IMR-90 (cell line): ENCODE data around the gene PDE11A. TPM values are rescaled to one million over a fixed set of nuclear protein-coding genes. Genes with fewer than 3 reads are reported as not detected.

Experiments
- ATAC-seq: fragments of 200-7000 bp; cut with Tn5 transposase; 2 replicates; pipeline ENCODE4 v1.9.1; 2020; ENCODE audit warnings: low read depth, mild to moderate bottlenecking, moderate library complexity
- BruUV-seq: library from RNA; stranded (reverse); fragments of 400-500 nt; replicated peaks from 2 replicates; lab custom pipeline; 2021; lab: Mats Ljungman, UMichigan
- CTCF ChIA-PET: fragments of 300-600 bp; formaldehyde crosslinking; extraction: SDS; loops from one replicate; lab custom pipeline; 2021; ENCODE audit warnings: antibody characterized with exemption; lab: Yijun Ruan, JAX
- POLR2A ChIA-PET: fragments of 300-600 bp; sonication (Branson Sonifier 250); formaldehyde crosslinking; loops from one replicate; lab custom pipeline; 2022; ENCODE audit warnings: antibody characterized with exemption; ENCODE audit not compliant: unreplicated experiment; lab: Charles Lee
- DNase-seq: peaks from one replicate; pipeline ENCODE4 v3.0.0; 2013
- H2AFZ ChIP-seq: replicated peaks from 2 replicates; pipeline ENCODE3; 2013; ENCODE audit warnings: low read length, mild to moderate bottlenecking; ENCODE audit not compliant: poor library complexity
- H2AK5ac ChIP-seq: 2 replicates; pipeline ENCODE4 v1.6.1; 2013; ENCODE audit warnings: low read depth, low read length, inconsistent platforms
- H2AK9ac ChIP-seq: replicated peaks from 2 replicates; pipeline ENCODE3; 2013; ENCODE audit warnings: mild to moderate bottlenecking, low read depth, low read length, moderate library complexity; ENCODE audit not compliant: poor library complexity
- H2BK120ac ChIP-seq: 2 replicates; pipeline ENCODE4 v1.6.1; 2013; ENCODE audit warnings: low read depth, low read length, inconsistent platforms
- H2BK15ac ChIP-seq: 3 replicates; pipeline ENCODE4 v1.6.1; 2013; ENCODE audit warnings: low read depth, low read length, inconsistent platforms
- H2BK20ac ChIP-seq: 2 replicates; pipeline ENCODE4 v1.6.1; 2013; ENCODE audit warnings: low read depth, mild to moderate bottlenecking, inconsistent platforms, low read length, moderate library complexity
- H2BK5ac ChIP-seq: 2 replicates; pipeline ENCODE4 v1.6.1; 2013; ENCODE audit warnings: mild to moderate bottlenecking, low read depth, low read length, inconsistent platforms; ENCODE audit not compliant: poor library complexity, severe bottlenecking
- H3K14ac ChIP-seq: replicated peaks from 2 replicates; pipeline ENCODE4 v1.6.1; 2013; ENCODE audit warnings: low read depth, low read length, inconsistent platforms
- H3K18ac ChIP-seq: 2 replicates; pipeline ENCODE4 v1.6.1; 2013; ENCODE audit warnings: low read depth, low read length, control low read depth
- H3K23ac ChIP-seq: 2 replicates; pipeline ENCODE4 v1.6.1; 2013; ENCODE audit warnings: low read depth, low read length, inconsistent platforms
- H3K27ac ChIP-seq: 2 replicates; pipeline ENCODE4 v1.5.1; 2013; ENCODE audit warnings: mild to moderate bottlenecking, control low read depth, low read length; ENCODE audit not compliant: insufficient read depth
- H3K27me3 ChIP-seq: 2 replicates; pipeline ENCODE4 v1.6.1; 2013; ENCODE audit warnings: low read length; ENCODE audit not compliant: control insufficient read depth, insufficient read depth
- H3K36me3 ChIP-seq: 2 replicates; pipeline ENCODE4 v1.6.1; 2013; ENCODE audit warnings: low read length, mixed read lengths; ENCODE audit not compliant: control insufficient read depth, insufficient read depth
- H3K4ac ChIP-seq: 2 replicates; pipeline ENCODE4 v1.6.1; 2013; ENCODE audit warnings: low read depth, low read length, inconsistent platforms
- H3K4me1 ChIP-seq: 2 replicates; pipeline ENCODE4 v1.6.1; 2013; ENCODE audit warnings: low read length, mixed read lengths; ENCODE audit not compliant: control insufficient read depth, insufficient read depth
- H3K4me2 ChIP-seq: 2 replicates; pipeline ENCODE4 v1.6.1; 2013; ENCODE audit warnings: low read depth, mild to moderate bottlenecking, control low read depth, low read length, moderate library complexity
- H3K4me3 ChIP-seq: 2 replicates; pipeline ENCODE4 v1.5.1; 2013; ENCODE audit warnings: low read depth, mild to moderate bottlenecking, control low read depth, low read length, moderate library complexity; ENCODE audit not compliant: insufficient read depth
- H3K56ac ChIP-seq: 2 replicates; pipeline ENCODE4 v1.6.1; 2013; ENCODE audit warnings: low read length, inconsistent platforms; ENCODE audit not compliant: insufficient read depth; ENCODE audit errors: extremely low read depth
- H3K79me1 ChIP-seq, 2 experiments: 2 replicates each; pipeline ENCODE4 v1.6.1; 2013; ENCODE audit warnings: low read length in 2 of 2, inconsistent platforms in 1 of 2, low read depth in 1 of 2
- H3K9ac ChIP-seq: 2 replicates; pipeline ENCODE4 v1.6.1; 2013; ENCODE audit warnings: low read depth, low read length, control low read depth
- H3K9me1 ChIP-seq: 2 replicates; pipeline ENCODE4 v1.6.1; 2013; ENCODE audit warnings: low read length, inconsistent platforms; ENCODE audit not compliant: insufficient read depth
- H3K9me3 ChIP-seq: 2 replicates; pipeline ENCODE4 v1.6.1; 2013; ENCODE audit warnings: low read length; ENCODE audit not compliant: control insufficient read depth, insufficient read depth
- H4K20me1 ChIP-seq: 2 replicates; pipeline ENCODE4 v1.6.1; 2013; ENCODE audit warnings: low read length, inconsistent platforms; ENCODE audit not compliant: insufficient read depth
- H4K5ac ChIP-seq: 2 replicates; pipeline ENCODE4 v1.6.1; 2013; ENCODE audit warnings: mild to moderate bottlenecking, low read depth, low read length, control low read depth
- H4K8ac ChIP-seq, 2 experiments: 2 replicates each; pipeline ENCODE4 v1.6.1; 2013; ENCODE audit warnings: low read depth in 2 of 2, low read length in 2 of 2, control low read depth in 1 of 2, inconsistent platforms in 1 of 2
- H4K91ac ChIP-seq: 2 replicates; pipeline ENCODE4 v1.6.1; 2013; ENCODE audit warnings: low read depth, low read length, inconsistent platforms; ENCODE audit not compliant: insufficient read depth
- BHLHE40 ChIP-seq: fragments of 150-350 bp; IDR thresholded peaks from 2 replicates; pipeline ENCODE4 v1.6.1; 2016; ENCODE audit warnings: mild to moderate bottlenecking, low read depth, low read length
- CEBPB ChIP-seq: IDR thresholded peaks from 2 replicates; pipeline ENCODE4 v1.6.1; 2012; ENCODE audit warnings: low read depth, low read length, improper control_type of control experiment
- CHD1 ChIP-seq: IDR thresholded peaks from 2 replicates; pipeline ENCODE4 v1.6.1; 2012; ENCODE audit warnings: low read depth, low read length, improper control_type of control experiment
- CTCF ChIP-seq: conservative IDR thresholded peaks from 2 replicates; pipeline ENCODE4 v1.5.1; 2012; ENCODE audit warnings: mild to moderate bottlenecking, low read depth, low read length, improper control_type of control experiment
- FOS ChIP-seq: fragments of 150-350 bp; IDR thresholded peaks from 2 replicates; pipeline ENCODE4 v1.6.1; 2016; ENCODE audit warnings: low read depth, low read length
- MAFK ChIP-seq: IDR thresholded peaks from 2 replicates; pipeline ENCODE4 v1.6.1; 2012; ENCODE audit warnings: low read depth, low read length, improper control_type of control experiment
- MXI1 ChIP-seq: IDR thresholded peaks from 2 replicates; pipeline ENCODE4 v1.6.1; 2012; ENCODE audit warnings: low read depth, mild to moderate bottlenecking, low read length, moderate library complexity, borderline replicate concordance
- NFE2L2 ChIP-seq: fragments of 150-350 bp; IDR thresholded peaks from 2 replicates; pipeline ENCODE4 v1.6.1; 2016; ENCODE audit warnings: low read depth, mild to moderate bottlenecking, low read length
- RCOR1 ChIP-seq: IDR thresholded peaks from 2 replicates; pipeline ENCODE4 v1.6.1; 2012; ENCODE audit warnings: mild to moderate bottlenecking, low read length, improper control_type of control experiment; ENCODE audit not compliant: insufficient replicate concordance
- WGBS, 2 experiments: methylation state at CpG; one replicate each; pipeline versions ENCODE4 v1.1.5 to v1.1.7; 2013; ENCODE audit warnings: missing lambda C conversion rate in 2 of 2; ENCODE audit not compliant: insufficient read length in 1 of 2; ENCODE audit errors: extremely low coverage in 2 of 2; 5-methylcytosine and 5-hydroxymethylcytosine counted together
- dilution Hi-C: fragments of 300-500 bp; cut with HindIII; formaldehyde crosslinking; loops from one replicate; pipeline ENCODE4 v1.14.3; 2018; ENCODE audit warnings: low sequenced_read_pairs; ENCODE audit not compliant: unreplicated experiment
- in situ Hi-C: fragments of 300-500 bp; cut with MboI; formaldehyde crosslinking; loops from 3 replicates; pipeline ENCODE4 v1.14.3; 2019; ENCODE audit warnings: low sequenced_read_pairs, inconsistent platforms, mixed read lengths
- intact Hi-C: fragments of 100-400 bp; cut with micrococcal nuclease; formaldehyde crosslinking; loops from 2 replicates; pipeline ENCODE4 v1.10.0; 2022
- polyA plus RNA-seq, 3 experiments: library from polyadenylated mRNA; depleted of rRNA; stranded (reverse); fragments of >200 nt; gene quantifications; 2 replicates each; pipeline ENCODE4 v1.2.3, GENCODE V29; 2012; ENCODE audit warnings: low replicate concordance in 1 of 3
- total RNA-seq: library from RNA; depleted of rRNA; stranded (reverse); fragments of >200 nt; gene quantifications from 2 replicates; pipeline ENCODE4 v1.2.3, GENCODE V29; 2012

PDE11A gene
- total and polyA plus RNA-seq, 2 of the 4 experiments (the other 2 are of a cell fraction) = 0.21 to 0.72 TPM

- TF ChIP-seq CEBPB = no peak
- TF ChIP-seq RCOR1 = no peak
- no peak for TF ChIP-seq CTCF
- TF ChIP-seq BHLHE40 = no peak
- no peak for TF ChIP-seq MAFK
- TF ChIP-seq FOS = no peak
- no peak for TF ChIP-seq MXI1
- no peak for TF ChIP-seq NFE2L2
- no peak for TF ChIP-seq CHD1
- in situ Hi-C loops (no loop called here), dilution Hi-C loops (no loop called here), intact Hi-C loops (no loop called here)
- Histone ChIP-seq H3K4me2 (peak overlapping the region; percentile 22; the same call in 1 of the 2 replicates), H3K23ac (no peak overlapping the region), H2BK120ac (no peak overlapping the region), H3K4ac (no peak overlapping the region), H3K79me1 (no peaks in the 10 kb centered on the region), H4K5ac (no peak overlapping the region), H2AK9ac (no peak overlapping the region), H3K36me3 (no peaks in the 10 kb centered on the region), H3K9me3 (no peaks in the 10 kb centered on the region), H3K4me3 (no peak overlapping the region), H4K20me1 (no peaks in the 10 kb centered on the region), H2AK5ac (no peak overlapping the region), H3K56ac (no peak overlapping the region), H2BK20ac (no peak overlapping the region), H3K4me1 (no peaks in the 10 kb centered on the region), H3K14ac (no peak overlapping the region), H3K27me3 (no peaks in the 10 kb centered on the region), H3K27ac (no peak overlapping the region), H3K9me1 (no peaks in the 10 kb centered on the region), H4K8ac (no peak overlapping the region), H4K91ac (no peak overlapping the region), H2AFZ (no peak overlapping the region), H2BK15ac (no peak overlapping the region), H3K18ac (no peak overlapping the region), H2BK5ac (no peak overlapping the region), H3K9ac (no peak overlapping the region)
- CTCF ChIA-PET = interaction anchor here (0.6 to 1.0 kb wide), 2 partner anchors 12 to 636 kb away, joined by 3 read pairs; no protein-coding TSS in a partner anchor
- POLR2A ChIA-PET = no interaction called here
- BruUV-seq = no TSS peak
- DNase-seq (no peak), ATAC-seq (peak; percentile 32; the same call in 1 of the 2 replicates)
- WGBS, 2 experiments = no CpG with 5 or more reads among the region's 1 CpG
These were observed 287.9 kb downstream of the PDE11A start for GRCh38 chr2:177784745-177785067.
